CD4-positive, alpha-beta T cell treated with Interleukin-4 for 4 hours (primary cell): ENCODE results near the gene CDH26.

Source experiments
- DNase-seq: peaks from one replicate; pipeline ENCODE4 v3.0.0-alpha.2; 2020

Gene CDH26

GRCh38 chr20:59987135-59987534 lies 28.9 kb downstream of the CDH26 start:
- DNase-seq: no peak

GRCh38 chr20:59988141-59988540 lies 29.9 kb downstream of the CDH26 start:
- DNase-seq: no peak

- no peak for DNase-seq
Measured at GRCh38 chr20:59992526-59993084, 34.4 kb downstream of the CDH26 start.

GRCh38 chr20:59993736-59994430 lies 35.7 kb downstream of the CDH26 start:
- DNase-seq: no peak

- DNase-seq: no peak
Measured at GRCh38 chr20:59994697-59995122, 36.5 kb downstream of the CDH26 start.

GRCh38 chr20:59996108-59996507 lies 37.9 kb downstream of the CDH26 start:
- DNase-seq: no peak

- no peak for DNase-seq
Measured at GRCh38 chr20:59997896-59998295, 39.7 kb downstream of the CDH26 start.

- DNase-seq: no peak
Measured at GRCh38 chr20:59999502-59999901, 41.3 kb downstream of the CDH26 start.

- DNase-seq: no peak
Measured at GRCh38 chr20:60000271-60001042, 42.2 kb downstream of the CDH26 start.

GRCh38 chr20:60001108-60001507 lies 42.9 kb downstream of the CDH26 start:
- no peak for DNase-seq

- no peak for DNase-seq
Measured at GRCh38 chr20:60003776-60004175, 45.6 kb downstream of the CDH26 start.

GRCh38 chr20:60006261-60006660 lies 48.0 kb downstream of the CDH26 start:
- DNase-seq: no peak

- no peak for DNase-seq
Measured at GRCh38 chr20:60007464-60007863, 49.2 kb downstream of the CDH26 start.

- no peak for DNase-seq
Measured at GRCh38 chr20:60008130-60008808, 50.0 kb downstream of the CDH26 start.

- DNase-seq: no peak
Measured at GRCh38 chr20:60009318-60009717, 51.1 kb downstream of the CDH26 start.

- DNase-seq: no peak
Measured at GRCh38 chr20:60009826-60010616, 51.8 kb downstream of the CDH26 start.

GRCh38 chr20:60010689-60011458 lies 52.7 kb downstream of the CDH26 start:
- DNase-seq: no peak

GRCh38 chr20:60011512-60012507 lies 53.6 kb downstream of the CDH26 start:
- DNase-seq: no peak

GRCh38 chr20:60013296-60014139 lies 55.3 kb downstream of the CDH26 start:
- no peak for DNase-seq

GRCh38 chr20:60016406-60016805 lies 58.2 kb downstream of the CDH26 start:
- DNase-seq: no peak
